ENCODE results near the gene UBQLN1.

Gene UBQLN1

DNA sequence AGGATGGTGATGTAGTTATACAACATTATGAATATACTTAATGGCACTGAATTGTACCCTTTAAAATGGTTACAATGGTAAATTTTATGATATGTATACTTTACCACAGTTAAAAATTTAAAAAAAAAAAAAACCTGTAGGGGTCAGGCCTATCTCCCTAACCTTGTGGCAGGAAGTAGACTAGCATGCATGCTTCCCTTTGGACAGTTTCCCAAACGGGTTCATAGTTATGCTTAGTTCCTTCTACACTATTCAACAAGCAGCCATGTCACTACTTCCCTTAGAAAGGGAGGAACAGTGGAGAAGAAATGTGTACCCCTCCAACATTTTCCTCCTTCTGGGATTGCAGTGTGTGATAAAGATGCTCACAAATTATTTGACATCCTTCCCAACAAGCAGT is 52.3 kb downstream of the UBQLN1 start:
- H3K4me3 ChIP-seq (replicated peaks; ENCODE audit: low read depth, low read length): no peak overlapping the region
- TF ChIP-seq, protein P1, sequence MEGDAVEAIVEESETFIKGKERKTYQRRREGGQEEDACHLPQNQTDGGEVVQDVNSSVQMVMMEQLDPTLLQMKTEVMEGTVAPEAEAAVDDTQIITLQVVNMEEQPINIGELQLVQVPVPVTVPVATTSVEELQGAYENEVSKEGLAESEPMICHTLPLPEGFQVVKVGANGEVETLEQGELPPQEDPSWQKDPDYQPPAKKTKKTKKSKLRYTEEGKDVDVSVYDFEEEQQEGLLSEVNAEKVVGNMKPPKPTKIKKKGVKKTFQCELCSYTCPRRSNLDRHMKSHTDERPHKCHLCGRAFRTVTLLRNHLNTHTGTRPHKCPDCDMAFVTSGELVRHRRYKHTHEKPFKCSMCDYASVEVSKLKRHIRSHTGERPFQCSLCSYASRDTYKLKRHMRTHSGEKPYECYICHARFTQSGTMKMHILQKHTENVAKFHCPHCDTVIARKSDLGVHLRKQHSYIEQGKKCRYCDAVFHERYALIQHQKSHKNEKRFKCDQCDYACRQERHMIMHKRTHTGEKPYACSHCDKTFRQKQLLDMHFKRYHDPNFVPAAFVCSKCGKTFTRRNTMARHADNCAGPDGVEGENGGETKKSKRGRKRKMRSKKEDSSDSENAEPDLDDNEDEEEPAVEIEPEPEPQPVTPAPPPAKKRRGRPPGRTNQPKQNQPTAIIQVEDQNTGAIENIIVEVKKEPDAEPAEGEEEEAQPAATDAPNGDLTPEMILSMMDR (IDR thresholded peaks at IDR 0.05; ENCODE audit: low read depth, low read length, missing control alignments): no peak
- DNase-seq (ENCODE audit: extremely low read depth, low read depth): no peak

DNA sequence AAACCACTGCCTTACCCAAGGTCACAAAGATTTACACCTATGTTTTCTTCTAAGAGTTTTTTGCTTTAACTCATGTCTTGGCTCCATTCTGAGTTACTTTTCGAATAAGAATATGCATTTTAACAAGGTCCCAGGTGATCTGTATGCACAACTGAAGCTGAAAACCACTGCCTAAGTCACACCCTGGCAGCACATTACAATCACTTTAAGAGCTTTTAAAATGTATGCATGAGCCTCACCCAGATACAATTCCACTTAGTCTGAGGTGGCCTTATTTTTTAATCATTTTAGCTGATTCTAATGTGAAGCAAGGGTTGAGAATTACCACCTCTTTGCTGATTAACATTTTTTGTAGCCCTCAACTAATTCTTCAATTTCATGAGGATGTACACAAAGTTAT is 55.3 kb downstream of the UBQLN1 start:
- TF ChIP-seq, protein P1 (IDR thresholded peaks at IDR 0.05; ENCODE audit: low read depth, low read length, missing control alignments): no peak
- DNase-seq (ENCODE audit: extremely low read depth, low read depth): no peak
- no peak overlapping the region for H3K4me3 ChIP-seq (replicated peaks; ENCODE audit: low read depth, low read length)

DNA sequence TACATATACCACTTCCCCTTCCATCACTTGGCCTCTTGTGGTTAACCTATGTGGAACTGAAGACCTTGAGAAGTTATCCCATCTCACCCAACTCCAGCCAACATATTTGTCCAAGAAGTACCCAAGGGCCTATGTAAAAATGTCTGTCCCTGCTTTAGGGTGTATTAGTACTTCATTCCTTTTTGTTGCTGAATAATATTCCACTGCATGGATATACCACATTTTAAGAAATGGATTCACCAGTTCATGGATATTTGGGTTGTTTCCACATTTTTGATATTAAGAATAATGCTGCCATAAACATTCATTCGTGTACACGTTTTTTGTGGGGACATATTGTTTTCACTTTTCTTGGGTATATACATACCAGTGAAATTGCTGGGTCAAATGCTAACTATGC is 56.2 kb downstream of the UBQLN1 start:
- H3K4me3 ChIP-seq (replicated peaks; ENCODE audit: low read depth, low read length): no peak overlapping the region
- DNase-seq (ENCODE audit: extremely low read depth, low read depth): no peak
- TF ChIP-seq, protein P1 (IDR thresholded peaks at IDR 0.05; ENCODE audit: low read depth, low read length, missing control alignments): no peak

DNA sequence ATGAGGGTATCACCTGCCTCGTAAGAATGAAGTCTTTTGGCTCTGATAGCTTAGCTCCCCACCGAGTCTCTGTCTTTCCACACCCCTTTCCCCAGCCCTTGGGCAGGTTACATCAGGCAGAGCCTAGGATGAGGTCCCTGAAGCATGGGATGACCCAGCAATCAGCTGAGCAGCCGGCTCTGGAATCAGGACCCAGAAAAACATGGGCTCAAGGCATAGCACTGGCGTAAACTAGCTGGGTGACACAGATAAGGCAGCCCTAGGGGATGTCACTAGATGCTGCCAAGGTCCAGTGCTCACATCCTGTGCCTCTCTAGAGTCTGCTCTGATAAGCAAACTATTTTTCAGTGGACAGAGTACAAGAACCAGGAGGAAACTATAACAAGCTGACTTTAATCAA is 58.2 kb downstream of the UBQLN1 start:
- DNase-seq (ENCODE audit: extremely low read depth, low read depth): no peak
- TF ChIP-seq, protein P1 (IDR thresholded peaks at IDR 0.05; ENCODE audit: low read depth, low read length, missing control alignments): no peak
- no peak overlapping the region for H3K4me3 ChIP-seq (replicated peaks; ENCODE audit: low read depth, low read length)

DNA sequence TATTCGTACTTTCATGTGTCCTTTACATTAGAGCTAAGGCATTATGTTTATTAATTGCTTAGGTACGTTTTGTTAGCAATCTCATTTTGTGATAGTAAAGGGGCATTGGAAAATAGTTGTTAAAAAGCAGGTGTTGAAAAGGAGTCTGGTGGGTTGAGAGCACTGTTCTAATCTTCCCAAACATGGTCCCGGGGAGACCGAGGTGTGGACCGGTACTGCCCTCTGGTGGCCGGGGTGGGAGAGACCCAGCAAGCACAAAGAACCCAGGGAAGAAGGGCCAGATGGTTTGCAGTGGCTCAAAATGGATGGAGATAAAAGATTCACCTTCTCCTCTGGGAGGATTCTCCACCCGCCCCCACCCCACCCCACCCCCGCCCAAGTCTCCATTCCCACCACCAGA is 58.7 kb downstream of the UBQLN1 start:
- TF ChIP-seq, protein P1 (IDR thresholded peaks at IDR 0.05; ENCODE audit: low read depth, low read length, missing control alignments): peak; percentile 83
- H3K4me3 ChIP-seq (replicated peaks; ENCODE audit: low read depth, low read length): no peak overlapping the region
- peak; percentile 14 for DNase-seq (ENCODE audit: extremely low read depth, low read depth)

DNA sequence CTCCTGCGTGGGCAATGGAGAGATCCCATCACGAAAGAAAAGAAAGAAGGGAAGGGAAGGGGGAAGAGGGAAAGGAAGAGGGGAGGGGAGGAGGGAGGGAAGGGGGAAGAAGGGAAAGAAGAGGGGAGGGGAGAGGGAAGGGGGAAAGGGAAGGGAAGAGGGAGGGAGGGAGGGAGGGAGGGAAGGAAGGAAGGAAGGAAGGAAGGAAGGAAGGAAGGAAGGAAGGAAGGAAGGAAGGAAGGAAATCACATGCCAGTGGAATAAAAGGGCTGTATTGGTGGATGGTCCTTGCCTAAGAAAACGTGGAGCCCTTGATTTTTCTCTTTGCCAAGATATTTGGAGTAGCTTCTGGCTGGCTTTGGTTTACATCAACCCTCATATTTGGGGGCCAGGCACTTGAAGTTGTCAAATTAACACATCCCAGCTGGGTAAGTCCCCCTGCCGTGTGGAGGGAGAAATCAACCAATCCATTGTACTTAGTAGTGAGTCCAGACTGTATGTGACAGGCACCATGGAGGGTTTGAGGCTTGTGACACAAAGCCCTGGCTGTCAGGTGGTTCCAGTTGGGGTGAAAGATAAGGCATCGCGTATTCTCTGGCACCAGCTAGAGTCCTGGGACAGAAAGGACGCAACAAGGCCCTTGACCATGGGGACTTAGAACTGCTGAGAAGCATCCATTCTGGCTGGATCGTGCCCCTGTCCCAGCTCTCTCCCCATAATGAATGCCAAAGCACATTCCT is 61.1 kb downstream of the UBQLN1 start:
- TF ChIP-seq, protein P1 (IDR thresholded peaks at IDR 0.05; ENCODE audit: low read depth, low read length, missing control alignments): no peak
- DNase-seq (ENCODE audit: extremely low read depth, low read depth): no peak
- H3K4me3 ChIP-seq (replicated peaks; ENCODE audit: low read depth, low read length): no peak overlapping the region

DNA sequence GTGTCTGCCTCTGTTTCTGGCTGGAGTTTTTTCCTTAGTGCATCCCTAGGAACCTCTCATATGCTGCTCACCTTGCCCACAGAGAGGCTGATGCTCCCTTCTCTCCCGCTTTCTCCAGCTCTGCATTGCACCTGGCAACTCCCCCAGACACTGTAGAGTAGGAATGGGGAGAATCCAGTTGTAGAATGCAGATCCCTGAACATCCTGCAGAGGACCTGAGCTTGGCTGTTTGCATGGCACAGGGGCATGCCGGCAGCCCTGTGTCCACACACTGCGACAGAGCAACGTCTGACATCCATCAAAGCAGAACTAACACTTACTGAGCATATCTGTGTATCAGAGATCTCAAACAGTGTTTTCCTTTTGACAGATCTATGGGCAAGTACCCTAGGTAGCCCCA is 65.0 kb downstream of the UBQLN1 start:
- H3K4me3 ChIP-seq (replicated peaks; ENCODE audit: low read depth, low read length): no peak overlapping the region
- TF ChIP-seq, protein P1 (IDR thresholded peaks at IDR 0.05; ENCODE audit: low read depth, low read length, missing control alignments): no peak
- no peak for DNase-seq (ENCODE audit: extremely low read depth, low read depth)

Data from HFF-Myc (cell line).